HG03159 (cell line): ENCODE results near the gene CEBPB.
"Not testable (repeated sequence)": the region's sequence is repeated elsewhere in the genome, so short reads cannot be mapped to it uniquely, and the experiment has no call there.

ENCODE experiments used
- ATAC-seq: cut with Tn5 transposase; IDR thresholded peaks from one replicate; pipeline ENCODE4 v1.9.1; 2021; ENCODE audit warnings: mild to moderate bottlenecking, moderate library complexity; ENCODE audit not compliant: unreplicated experiment

Gene CEBPB

GRCh38 chr20:50192364-50193198, 2.0 kb downstream of the CEBPB start:
- peak; percentile 38 for ATAC-seq

- no peak for ATAC-seq
Observed at GRCh38 chr20:50193199-50193835, 2.7 kb downstream of the CEBPB start.

- no peak for ATAC-seq
Observed at GRCh38 chr20:50193836-50194421, 3.3 kb downstream of the CEBPB start.

- no peak for ATAC-seq
Observed at GRCh38 chr20:50194422-50194830, 3.8 kb downstream of the CEBPB start.

- no peak for ATAC-seq
Observed at GRCh38 chr20:50194831-50195523, 4.3 kb downstream of the CEBPB start.

GRCh38 chr20:50195524-50196120, 5.0 kb downstream of the CEBPB start:
- ATAC-seq: no peak

GRCh38 chr20:50196248-50196647, 5.6 kb downstream of the CEBPB start:
- ATAC-seq: no peak

- ATAC-seq: no peak
Observed at GRCh38 chr20:50196896-50197295, 6.3 kb downstream of the CEBPB start.

- ATAC-seq: no peak
Observed at GRCh38 chr20:50197463-50198179, 7.0 kb downstream of the CEBPB start.

- ATAC-seq: no peak
Observed at GRCh38 chr20:50198180-50198666, 7.6 kb downstream of the CEBPB start.

GRCh38 chr20:50198716-50199115, 8.1 kb downstream of the CEBPB start:
- no peak for ATAC-seq

- no peak for ATAC-seq
Observed at GRCh38 chr20:50199703-50200102, 9.1 kb downstream of the CEBPB start.

- no peak for ATAC-seq
Observed at GRCh38 chr20:50200482-50201104, 10.0 kb downstream of the CEBPB start.

- not testable (repeated sequence) for ATAC-seq
Observed at GRCh38 chr20:50201710-50202109, 11.1 kb downstream of the CEBPB start.

GRCh38 chr20:50202677-50203076, 12.0 kb downstream of the CEBPB start:
- no peak for ATAC-seq

- no peak for ATAC-seq
Observed at GRCh38 chr20:50203951-50204937, 13.6 kb downstream of the CEBPB start.

GRCh38 chr20:50207026-50207425, 16.4 kb downstream of the CEBPB start:
- ATAC-seq: no peak

- no peak for ATAC-seq
Observed at GRCh38 chr20:50208085-50208491, 17.5 kb downstream of the CEBPB start.
